GM12875 (cell line): ENCODE results near the gene CEBPE.

Experiments used
- H3K4me3 ChIP-seq: one replicate; pipeline ENCODE4 v1.5.1; 2011; ENCODE audit warnings: low read depth, low read length, control low read depth
- TF ChIP-seq, protein P1 (sequence below): IDR thresholded peaks from 2 replicates; pipeline ENCODE4 v1.5.1; 2011; ENCODE audit warnings: low read depth, mild to moderate bottlenecking, control low read depth, inconsistent platforms, low read length, moderate library complexity, borderline replicate concordance; ENCODE audit not compliant: insufficient read depth

Gene CEBPE

DNA sequence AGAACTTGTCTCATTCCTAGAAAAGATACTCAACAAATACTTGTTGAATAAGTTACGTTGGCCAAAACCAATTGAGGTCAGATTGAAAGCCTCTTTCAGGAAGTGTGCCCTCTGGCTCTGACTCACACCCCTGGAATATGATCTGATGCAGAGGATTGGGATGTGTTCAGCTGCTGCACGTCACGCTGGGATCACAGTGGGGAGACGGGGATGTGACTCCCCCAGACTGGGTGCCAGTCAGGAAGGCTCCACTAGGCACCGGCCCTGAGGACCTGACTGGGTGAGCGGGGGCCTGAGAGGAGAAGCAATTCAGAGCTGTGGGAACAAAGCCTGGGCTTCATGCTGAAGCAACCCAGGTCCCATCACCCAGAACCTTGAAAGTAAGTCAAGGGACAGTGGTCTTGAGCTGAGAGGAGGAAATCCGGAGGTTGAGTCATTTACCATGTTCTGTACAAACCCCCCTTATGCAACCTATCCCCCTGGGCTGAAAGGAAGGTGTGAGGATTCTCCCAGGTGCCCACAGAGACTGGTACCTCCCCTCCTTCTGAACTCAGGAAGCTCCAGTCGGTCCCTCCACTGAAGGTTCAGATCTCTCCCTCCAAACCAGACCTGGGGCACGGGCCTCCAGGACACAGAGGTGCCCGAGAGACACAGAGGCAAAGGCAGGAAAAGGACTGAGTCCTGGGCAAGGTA, 3.9 kb downstream of the CEBPE start:
- no peak overlapping the region for H3K4me3 ChIP-seq

DNA sequence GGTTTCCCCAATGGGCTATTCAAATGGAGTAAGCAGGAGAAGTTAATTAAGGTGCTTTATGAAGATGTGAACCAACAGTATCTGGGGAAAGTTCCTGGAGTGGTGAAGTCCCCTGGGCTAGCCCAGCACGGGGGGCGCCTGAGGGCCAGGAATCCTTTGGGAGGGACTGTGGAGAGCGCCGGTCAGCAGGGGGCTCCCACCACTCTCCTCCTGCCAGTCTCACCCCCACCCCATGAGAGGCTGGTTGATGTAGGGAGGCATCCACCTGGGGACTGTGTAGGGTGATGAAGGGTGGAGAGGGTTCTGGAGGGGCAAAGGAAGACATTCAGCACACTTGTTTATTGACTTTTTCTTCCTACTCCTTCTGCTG, 4.4 kb downstream of the CEBPE start:
- TF ChIP-seq, protein P1, sequence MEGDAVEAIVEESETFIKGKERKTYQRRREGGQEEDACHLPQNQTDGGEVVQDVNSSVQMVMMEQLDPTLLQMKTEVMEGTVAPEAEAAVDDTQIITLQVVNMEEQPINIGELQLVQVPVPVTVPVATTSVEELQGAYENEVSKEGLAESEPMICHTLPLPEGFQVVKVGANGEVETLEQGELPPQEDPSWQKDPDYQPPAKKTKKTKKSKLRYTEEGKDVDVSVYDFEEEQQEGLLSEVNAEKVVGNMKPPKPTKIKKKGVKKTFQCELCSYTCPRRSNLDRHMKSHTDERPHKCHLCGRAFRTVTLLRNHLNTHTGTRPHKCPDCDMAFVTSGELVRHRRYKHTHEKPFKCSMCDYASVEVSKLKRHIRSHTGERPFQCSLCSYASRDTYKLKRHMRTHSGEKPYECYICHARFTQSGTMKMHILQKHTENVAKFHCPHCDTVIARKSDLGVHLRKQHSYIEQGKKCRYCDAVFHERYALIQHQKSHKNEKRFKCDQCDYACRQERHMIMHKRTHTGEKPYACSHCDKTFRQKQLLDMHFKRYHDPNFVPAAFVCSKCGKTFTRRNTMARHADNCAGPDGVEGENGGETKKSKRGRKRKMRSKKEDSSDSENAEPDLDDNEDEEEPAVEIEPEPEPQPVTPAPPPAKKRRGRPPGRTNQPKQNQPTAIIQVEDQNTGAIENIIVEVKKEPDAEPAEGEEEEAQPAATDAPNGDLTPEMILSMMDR = no peak
- no peak overlapping the region for H3K4me3 ChIP-seq

More for the DNA sequence above, 3.9 kb downstream of the CEBPE start:
- TF ChIP-seq, protein P1 = no peak

DNA sequence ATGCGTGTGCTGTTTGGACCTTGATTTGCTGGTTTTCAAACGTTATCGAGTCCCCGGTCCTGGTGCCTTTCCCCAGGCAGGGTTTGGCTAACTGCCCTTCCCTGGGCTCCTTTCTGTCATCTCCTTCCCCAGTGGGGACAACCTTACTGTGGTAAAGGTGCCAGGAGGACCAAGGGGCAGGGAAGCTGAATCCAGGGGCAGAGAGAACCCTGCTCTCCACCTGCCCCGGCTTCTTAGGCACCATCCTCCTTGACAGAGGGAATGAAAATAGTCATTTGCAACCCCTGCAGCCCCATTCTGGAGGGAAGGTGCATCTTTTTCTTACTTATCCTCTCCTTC, 5.0 kb downstream of the CEBPE start:
- TF ChIP-seq, protein P1 = no peak
- H3K4me3 ChIP-seq = no peak overlapping the region

DNA sequence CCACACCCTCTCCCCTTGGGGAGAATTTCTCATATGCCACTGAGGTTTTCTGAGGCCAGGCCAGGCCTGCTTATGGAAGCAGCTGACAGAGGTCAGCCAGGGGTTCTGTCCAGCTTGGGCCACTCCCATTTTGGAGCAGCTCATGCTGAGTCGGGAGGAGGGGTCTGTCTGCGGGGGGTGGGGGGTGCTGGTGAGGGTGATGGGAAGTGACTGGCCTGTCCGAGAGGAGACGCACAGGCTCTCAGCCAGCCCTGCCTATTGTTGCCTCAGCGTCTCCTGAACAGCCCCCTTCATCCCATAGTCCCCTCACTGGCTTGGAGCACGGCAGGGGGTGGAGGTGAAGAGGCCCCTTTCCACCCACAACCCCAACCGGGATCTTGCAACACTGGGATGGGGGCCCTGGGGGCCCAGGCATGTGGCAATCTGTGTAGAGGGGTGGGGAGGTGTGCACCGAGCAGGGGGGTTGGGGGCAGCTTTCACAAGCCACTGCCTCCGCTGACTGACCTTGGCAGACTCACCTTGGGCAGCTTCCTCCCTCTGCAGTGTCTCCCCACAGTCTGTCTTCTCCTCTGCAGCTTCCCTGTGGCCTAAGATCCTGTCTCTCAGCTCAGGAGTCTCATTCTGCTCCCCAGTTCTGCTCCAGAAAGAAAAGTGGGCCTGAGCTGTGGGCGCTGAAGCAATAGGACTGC, 5.5 kb downstream of the CEBPE start:
- TF ChIP-seq, protein P1 = no peak
- no peak overlapping the region for H3K4me3 ChIP-seq

DNA sequence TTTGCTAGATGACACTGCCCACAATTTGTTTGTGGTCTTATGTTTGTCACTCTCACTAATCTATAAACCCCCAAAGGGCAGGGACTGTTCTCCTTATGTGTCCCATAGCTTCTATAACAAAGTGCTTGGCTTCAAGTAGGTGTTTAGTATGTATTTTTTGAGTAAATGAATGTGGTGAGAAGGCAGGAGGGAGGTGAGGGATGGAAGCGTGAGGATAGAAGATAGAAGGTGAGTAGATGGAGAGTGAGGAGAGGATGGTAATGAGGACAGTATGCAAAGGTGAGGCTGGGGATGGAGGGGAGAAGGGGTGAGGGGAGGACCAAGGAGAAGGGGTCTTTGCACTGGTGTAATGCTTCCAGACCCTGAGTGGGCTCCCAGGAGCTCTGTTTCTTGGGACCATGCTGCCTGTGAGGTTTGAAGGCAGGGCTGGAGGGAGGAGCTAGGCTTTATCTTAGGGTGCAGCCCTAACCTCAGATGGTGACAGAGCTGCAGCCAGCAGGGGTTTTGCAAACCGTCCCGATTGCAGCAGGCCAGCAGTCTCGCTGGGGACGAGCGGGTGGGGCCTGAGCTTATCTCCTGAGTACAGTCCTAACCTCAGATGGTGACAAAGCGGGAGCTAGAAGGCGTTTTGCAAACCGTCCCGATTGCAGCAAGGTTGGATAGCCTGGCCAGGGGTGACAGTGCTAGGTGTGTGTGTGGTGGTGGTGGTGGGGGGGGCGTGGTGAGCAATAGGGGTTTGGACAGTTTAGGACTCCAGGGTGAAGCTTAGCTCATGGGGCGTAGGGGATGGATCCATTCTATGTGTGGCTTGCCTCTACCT, 6.5 kb downstream of the CEBPE start:
- H3K4me3 ChIP-seq = no peak overlapping the region
- TF ChIP-seq, protein P1 = no peak

DNA sequence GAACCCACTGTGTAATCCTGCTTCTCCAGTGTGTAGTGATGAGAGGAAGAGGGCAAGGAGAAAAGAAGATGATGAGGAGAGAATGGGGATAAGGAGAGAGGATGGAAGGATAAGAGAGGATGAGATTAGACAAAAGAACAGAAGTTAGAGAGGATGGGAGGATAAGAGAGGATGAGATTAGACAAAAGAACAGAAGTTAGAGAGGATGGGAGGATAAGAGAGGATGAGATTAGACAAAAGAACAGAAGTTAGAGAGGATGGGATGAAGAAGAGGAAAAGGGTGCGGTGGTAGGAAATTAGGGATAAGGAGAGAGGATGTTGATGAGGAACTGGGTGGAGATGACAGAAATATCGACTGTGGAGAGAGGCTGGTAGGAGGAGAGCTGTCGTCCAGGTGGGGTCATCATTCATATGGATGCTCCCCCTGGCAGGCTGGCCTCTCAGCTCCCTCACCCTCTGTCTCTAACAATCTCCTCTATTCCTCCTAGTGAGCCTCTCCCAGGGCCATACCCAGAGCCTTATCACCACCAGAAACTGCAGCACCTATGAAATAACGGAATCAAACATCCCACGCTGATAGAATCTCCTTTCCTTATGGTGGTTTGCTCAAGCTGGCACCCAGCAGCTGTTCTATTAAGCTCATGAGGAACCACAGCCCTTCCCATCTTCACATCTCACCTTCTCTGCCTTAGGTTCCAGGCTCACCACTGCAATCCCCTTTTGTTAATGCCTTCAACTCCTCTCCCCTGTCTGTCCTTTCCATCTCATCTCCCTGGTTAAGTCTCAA, 8.3 kb downstream of the CEBPE start:
- TF ChIP-seq, protein P1 = no peak
- no peak overlapping the region for H3K4me3 ChIP-seq
